DMS79 treated with DMSO at 0.1 percent for 48 hours (cell line): ENCODE data around the gene ANKRD55.
"Not testable (repeated sequence)": the region's sequence is repeated elsewhere in the genome, so short reads cannot be mapped to it uniquely, and the experiment has no call there.

Experiments
- DNase-seq: peaks from one replicate; lab custom pipeline; 2025; lab: John Stamatoyannopoulos, UW

ANKRD55 gene

GRCh38 chr5:56144211-56144610 is 88.9 kb downstream of the ANKRD55 start:
- DNase-seq, result no peak

GRCh38 chr5:56143373-56143714 is 89.8 kb downstream of the ANKRD55 start:
- no peak for DNase-seq

GRCh38 chr5:56142614-56143372 is 90.3 kb downstream of the ANKRD55 start:
- peak; percentile 11 for DNase-seq

GRCh38 chr5:56142233-56142613 is 90.9 kb downstream of the ANKRD55 start:
- DNase-seq, result no peak

- DNase-seq, result no peak
Observed at GRCh38 chr5:56140073-56140472, 93.1 kb downstream of the ANKRD55 start.

GRCh38 chr5:56130664-56131063 is 102.5 kb downstream of the ANKRD55 start:
- DNase-seq, result no peak

- DNase-seq, result no peak
Observed at GRCh38 chr5:56129288-56129687, 103.8 kb downstream of the ANKRD55 start.

- DNase-seq, result no peak
Observed at GRCh38 chr5:56128113-56128512, 105.0 kb downstream of the ANKRD55 start.

GRCh38 chr5:56126487-56127179 is 106.5 kb downstream of the ANKRD55 start:
- no peak for DNase-seq

GRCh38 chr5:56123531-56124243 is 109.4 kb downstream of the ANKRD55 start:
- no peak for DNase-seq

GRCh38 chr5:56122360-56122985 is 110.7 kb downstream of the ANKRD55 start:
- DNase-seq, result not testable (repeated sequence)

- DNase-seq, result no peak
Observed at GRCh38 chr5:56119050-56119449, 114.1 kb downstream of the ANKRD55 start.

- no peak for DNase-seq
Observed at GRCh38 chr5:56116599-56117141, 116.5 kb downstream of the ANKRD55 start.

- DNase-seq, result no peak
Observed at GRCh38 chr5:56115589-56115988, 117.5 kb downstream of the ANKRD55 start.

GRCh38 chr5:56112526-56113121 is 120.5 kb downstream of the ANKRD55 start:
- DNase-seq, result peak; percentile 27

- DNase-seq, result no peak
Observed at GRCh38 chr5:56111404-56111781, 121.7 kb downstream of the ANKRD55 start.

- DNase-seq, result no peak
Observed at GRCh38 chr5:56110646-56111403, 122.3 kb downstream of the ANKRD55 start.

- no peak for DNase-seq
Observed at GRCh38 chr5:56108246-56108645, 124.9 kb downstream of the ANKRD55 start.

GRCh38 chr5:56106837-56107236 is 126.3 kb downstream of the ANKRD55 start:
- DNase-seq, result no peak

- DNase-seq, result no peak
Observed at GRCh38 chr5:56105511-56106291, 127.4 kb downstream of the ANKRD55 start.
